SK-N-MC (cell line): ENCODE measurements around the gene RCSD1.
"Not testable (repeated sequence)": the region's sequence is repeated elsewhere in the genome, so short reads cannot be mapped to it uniquely, and the experiment has no call there.

Experiments
- DNase-seq: peaks from one replicate; pipeline ENCODE4 v3.0.0-alpha.2; 2011; ENCODE audit warnings: low read depth, low spot score
- H3K27ac ChIP-seq: fragments of 200-600 bp; sonication (generic); 2 replicates; pipeline ENCODE4 v1.5.1; 2016; ENCODE audit warnings: mixed run types
- H3K36me3 ChIP-seq: fragments of 200-600 bp; sonication (generic); 2 replicates; pipeline ENCODE4 v1.6.1; 2017; ENCODE audit warnings: antibody characterized with exemption, low read length, mixed read lengths; ENCODE audit not compliant: insufficient read depth
- H3K4me3 ChIP-seq: fragments of 200-600 bp; sonication (generic); 2 replicates; pipeline ENCODE4 v1.5.1; 2016
- H3K9ac ChIP-seq: fragments of 200-600 bp; sonication (generic); 2 replicates; pipeline ENCODE4 v1.8.0; 2017; ENCODE audit warnings: mixed run types, mixed read lengths; ENCODE audit not compliant: insufficient read length
- H3K9me3 ChIP-seq: fragments of 200-600 bp; sonication (generic); 2 replicates; pipeline ENCODE4 v1.6.1; 2017; ENCODE audit warnings: low read depth, mild to moderate bottlenecking, antibody characterized with exemption, low read length, moderate library complexity, mixed read lengths
- EZH2 ChIP-seq: fragments of 200-600 bp; sonication (generic); IDR thresholded peaks from one replicate; pipeline ENCODE4 v1.6.1; 2017; ENCODE audit warnings: antibody characterized with exemption
- FOXP2 ChIP-seq: optimal IDR thresholded peaks from 2 replicates; pipeline ENCODE3; 2011; ENCODE audit warnings: mild to moderate bottlenecking, moderate library complexity; ENCODE audit not compliant: insufficient read depth; ENCODE audit errors: extremely low read length, control extremely low read depth
- POLR2AphosphoS5 ChIP-seq: IDR thresholded peaks from 2 replicates; pipeline ENCODE4 v1.6.1; 2012; ENCODE audit warnings: mild to moderate bottlenecking, low read depth, low read length, borderline replicate concordance

Gene RCSD1

GRCh38 chr1:167594822-167595221 is 35.2 kb upstream of the RCSD1 start:
- Histone ChIP-seq H3K9me3 (no peaks in the 10 kb centered on the region), H3K27ac (no peak overlapping the region), H3K4me3 (no peak overlapping the region), H3K9ac (no peak overlapping the region), H3K36me3 (no peaks in the 10 kb centered on the region)
- TF ChIP-seq POLR2AphosphoS5 (no peak), EZH2 (no peak), FOXP2 (no peak)
- DNase-seq = no peak

GRCh38 chr1:167599957-167600581 is 30.0 kb upstream of the RCSD1 start:
- H3K9me3 ChIP-seq = no peaks in the 10 kb centered on the region
- TF ChIP-seq EZH2 (no peak), POLR2AphosphoS5 (no peak), FOXP2 (no peak)
- H3K27ac ChIP-seq = no peak overlapping the region
- no peak overlapping the region for H3K4me3 ChIP-seq
- H3K9ac ChIP-seq = no peak overlapping the region
- H3K36me3 ChIP-seq = no peaks in the 10 kb centered on the region
- DNase-seq = no peak

- no peak overlapping the region for H3K9ac ChIP-seq
- H3K27ac ChIP-seq = no peak overlapping the region
Observed at GRCh38 chr1:167601442-167602383, 28.3 kb upstream of the RCSD1 start.

GRCh38 chr1:167602840-167603239 is 27.2 kb upstream of the RCSD1 start:
- Histone ChIP-seq H3K36me3 (no peaks in the 10 kb centered on the region), H3K4me3 (no peak overlapping the region), H3K27ac (no peak overlapping the region), H3K9me3 (no peaks in the 10 kb centered on the region), H3K9ac (no peak overlapping the region)
- DNase-seq = no peak
- TF ChIP-seq FOXP2 (no peak), EZH2 (no peak), POLR2AphosphoS5 (no peak)

More at GRCh38 chr1:167601442-167602383, 28.3 kb upstream of the RCSD1 start:
- Histone ChIP-seq H3K9me3 (no peaks in the 10 kb centered on the region), H3K36me3 (no peaks in the 10 kb centered on the region), H3K4me3 (no peak overlapping the region)
- TF ChIP-seq POLR2AphosphoS5 (no peak), FOXP2 (no peak), EZH2 (no peak)
- no peak for DNase-seq

GRCh38 chr1:167605576-167605975 is 24.5 kb upstream of the RCSD1 start:
- no peak for TF ChIP-seq FOXP2
- TF ChIP-seq POLR2AphosphoS5 = no peak
- no peak for TF ChIP-seq EZH2
- Histone ChIP-seq H3K27ac (no peak overlapping the region), H3K36me3 (no peaks in the 10 kb centered on the region), H3K9ac (no peak overlapping the region), H3K9me3 (no peaks in the 10 kb centered on the region), H3K4me3 (no peak overlapping the region)
- DNase-seq = no peak

GRCh38 chr1:167611983-167612382 is 18.0 kb upstream of the RCSD1 start:
- TF ChIP-seq POLR2AphosphoS5 (no peak), FOXP2 (no peak), EZH2 (no peak)
- H3K9ac ChIP-seq = no peak overlapping the region
- no peak overlapping the region for H3K27ac ChIP-seq
- H3K36me3 ChIP-seq = no peaks in the 10 kb centered on the region
- no peak for DNase-seq
- no peaks in the 10 kb centered on the region for H3K9me3 ChIP-seq
- no peak overlapping the region for H3K4me3 ChIP-seq

- Histone ChIP-seq H3K9me3 (no peaks in the 10 kb centered on the region), H3K36me3 (no peaks in the 10 kb centered on the region), H3K4me3 (no peak overlapping the region), H3K27ac (no peak overlapping the region), H3K9ac (no peak overlapping the region)
- DNase-seq = no peak
- no peak for TF ChIP-seq POLR2AphosphoS5
- no peak for TF ChIP-seq FOXP2
- TF ChIP-seq EZH2 = no peak
Observed at GRCh38 chr1:167612587-167613385, 17.2 kb upstream of the RCSD1 start.

- H3K9ac ChIP-seq = not testable (repeated sequence)
Observed at GRCh38 chr1:167613984-167614383, 16.0 kb upstream of the RCSD1 start.

More at GRCh38 chr1:167613984-167614383, 16.0 kb upstream of the RCSD1 start:
- not testable (repeated sequence) for H3K9me3 ChIP-seq, H3K27ac ChIP-seq, H3K4me3 ChIP-seq, DNase-seq, H3K36me3 ChIP-seq
